IPS-NIHi11 (cell line): ENCODE results near the gene DNAJA1.
"Not testable (repeated sequence)": the region's sequence is repeated elsewhere in the genome, so short reads cannot be mapped to it uniquely, and the experiment has no call there.

Source experiments
- DNase-seq: peaks from one replicate; pipeline ENCODE4 v3.0.0; 2012; ENCODE audit warnings: mixed read lengths, low spot score

Gene DNAJA1

DNA sequence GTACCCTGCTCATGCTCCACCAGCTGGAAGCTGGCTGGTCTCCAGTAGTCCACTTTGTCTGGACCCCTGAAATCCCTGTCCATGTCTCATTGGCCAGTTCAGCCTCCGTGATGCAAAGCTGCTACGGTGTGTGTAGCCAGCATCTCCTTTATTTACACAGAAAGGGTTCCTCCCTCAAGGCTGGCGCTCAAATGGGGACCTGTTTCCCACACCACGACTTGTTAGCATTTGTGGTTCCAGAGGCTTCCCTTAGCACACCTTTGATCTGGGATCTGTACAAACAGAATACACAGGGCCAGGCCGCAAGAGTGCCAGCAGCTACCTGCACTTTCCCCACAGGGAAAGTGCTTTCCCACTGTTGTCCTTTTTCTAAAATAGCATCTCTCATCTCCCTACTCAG is 57.1 kb downstream of the DNAJA1 start:
- no peak for DNase-seq

GRCh38 chr9:33082538-33083326 is 57.7 kb downstream of the DNAJA1 start:
- DNase-seq: no peak

DNA sequence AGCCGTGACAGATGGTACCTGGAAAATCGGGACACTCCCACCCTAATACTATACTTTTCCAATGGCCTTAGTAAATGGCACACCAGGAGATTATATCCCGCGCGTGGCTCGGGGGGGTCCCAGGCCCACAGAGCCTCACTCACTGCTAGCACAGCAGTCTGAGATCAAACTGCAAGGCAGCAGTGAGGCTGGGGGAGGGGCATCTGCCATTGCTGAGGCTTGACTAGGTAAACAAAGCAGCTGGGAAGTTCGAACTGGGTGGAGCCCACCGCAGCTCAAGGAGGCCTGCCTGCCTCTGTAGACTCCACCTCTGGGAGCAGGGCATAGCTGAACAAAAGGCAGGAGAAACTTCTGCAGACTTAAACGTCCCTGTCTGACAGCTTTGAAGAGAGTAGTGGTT is 60.6 kb downstream of the DNAJA1 start:
- DNase-seq: not testable (repeated sequence)
